GM18870 (cell line): ENCODE measurements around the gene ZFP36L2.

Experiments used
- ATAC-seq: cut with Tn5 transposase; IDR thresholded peaks from one replicate; pipeline ENCODE4 v1.9.1; 2021; ENCODE audit warnings: moderate library complexity; ENCODE audit not compliant: unreplicated experiment

Gene ZFP36L2

DNA sequence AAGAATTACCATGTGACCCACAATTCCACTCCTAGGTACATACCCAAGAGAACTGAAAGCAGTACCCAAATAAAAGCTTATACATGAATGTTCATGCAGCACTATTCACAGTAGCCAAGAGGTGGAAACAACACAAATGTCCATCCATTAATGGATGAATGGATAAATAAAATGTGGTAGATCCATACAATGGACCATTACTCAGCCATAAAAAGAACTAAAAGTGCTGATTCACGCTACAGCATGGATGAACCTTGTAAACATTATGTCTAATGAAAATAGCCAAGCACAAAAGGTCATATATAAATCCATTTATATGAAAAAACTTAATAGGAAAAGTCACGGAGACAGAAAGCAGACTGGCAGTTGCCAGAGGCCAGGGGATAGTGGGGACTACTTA is 23.6 kb upstream of the ZFP36L2 start:
- no peak for ATAC-seq

DNA sequence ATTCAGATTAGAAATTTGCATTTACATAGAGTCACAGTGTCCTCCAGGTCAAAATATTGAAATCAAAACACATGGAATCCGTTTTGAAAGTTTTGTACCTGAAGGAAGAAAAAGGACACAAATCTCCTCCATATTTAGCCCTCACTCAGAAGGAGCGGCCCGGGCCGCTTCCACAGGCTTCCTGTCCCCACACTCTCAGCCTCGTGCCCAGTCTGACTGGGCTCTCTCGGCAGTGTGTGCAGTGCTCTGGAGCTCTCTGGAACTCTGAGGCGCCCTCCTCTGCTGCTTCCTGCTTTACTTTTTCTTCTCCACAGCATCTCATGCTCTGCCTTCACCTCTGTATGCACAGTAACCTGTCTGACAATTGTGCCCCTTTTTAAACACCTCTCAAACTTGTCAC is 22.2 kb upstream of the ZFP36L2 start:
- ATAC-seq = no peak

GRCh38 chr2:43246641-43247040 is 20.2 kb upstream of the ZFP36L2 start:
- no peak for ATAC-seq

- ATAC-seq = no peak
Measured at GRCh38 chr2:43241558-43241957, 15.2 kb upstream of the ZFP36L2 start.

GRCh38 chr2:43240766-43241150 is 14.4 kb upstream of the ZFP36L2 start:
- no peak for ATAC-seq

DNA sequence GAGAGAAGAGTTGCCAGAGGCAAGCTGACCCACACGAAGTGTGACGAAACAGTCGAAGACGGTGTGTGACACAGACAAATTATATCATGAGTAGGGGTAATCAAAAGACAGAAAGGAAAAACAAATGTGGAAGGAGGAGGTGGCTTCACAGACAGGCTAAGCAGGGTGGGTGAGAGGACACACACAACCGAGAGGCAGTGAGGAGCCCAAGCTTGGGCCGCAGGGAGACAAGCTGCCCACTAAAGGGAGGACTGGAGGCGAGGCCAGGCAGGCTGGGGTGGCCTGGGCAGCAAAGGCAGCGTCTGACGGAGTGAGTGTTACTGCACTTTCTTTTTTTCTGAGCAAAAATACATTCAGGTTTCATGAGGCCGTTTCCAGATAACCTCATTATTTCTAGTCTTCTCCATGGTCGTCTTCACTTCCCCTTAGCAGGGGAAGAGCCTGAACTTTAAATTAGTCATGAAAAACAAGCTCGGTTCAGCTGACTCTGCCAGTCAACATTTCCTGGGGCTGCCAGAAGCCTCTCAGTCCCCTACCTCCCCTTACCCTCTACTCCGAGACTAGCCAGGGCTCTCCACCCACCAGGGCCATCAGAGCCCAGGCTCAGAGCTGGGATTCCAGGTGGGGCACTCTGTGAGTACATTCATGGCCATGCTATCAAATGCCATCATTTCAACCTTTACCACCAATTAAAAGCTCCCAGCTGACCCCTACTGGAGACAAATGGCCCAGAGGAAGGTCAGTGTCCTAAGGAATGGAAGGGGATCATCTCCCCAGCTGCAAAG is 13.8 kb upstream of the ZFP36L2 start:
- no peak for ATAC-seq

GRCh38 chr2:43238813-43239212 is 12.4 kb upstream of the ZFP36L2 start:
- ATAC-seq = no peak

- no peak for ATAC-seq
Measured at GRCh38 chr2:43238176-43238575, 11.8 kb upstream of the ZFP36L2 start.

DNA sequence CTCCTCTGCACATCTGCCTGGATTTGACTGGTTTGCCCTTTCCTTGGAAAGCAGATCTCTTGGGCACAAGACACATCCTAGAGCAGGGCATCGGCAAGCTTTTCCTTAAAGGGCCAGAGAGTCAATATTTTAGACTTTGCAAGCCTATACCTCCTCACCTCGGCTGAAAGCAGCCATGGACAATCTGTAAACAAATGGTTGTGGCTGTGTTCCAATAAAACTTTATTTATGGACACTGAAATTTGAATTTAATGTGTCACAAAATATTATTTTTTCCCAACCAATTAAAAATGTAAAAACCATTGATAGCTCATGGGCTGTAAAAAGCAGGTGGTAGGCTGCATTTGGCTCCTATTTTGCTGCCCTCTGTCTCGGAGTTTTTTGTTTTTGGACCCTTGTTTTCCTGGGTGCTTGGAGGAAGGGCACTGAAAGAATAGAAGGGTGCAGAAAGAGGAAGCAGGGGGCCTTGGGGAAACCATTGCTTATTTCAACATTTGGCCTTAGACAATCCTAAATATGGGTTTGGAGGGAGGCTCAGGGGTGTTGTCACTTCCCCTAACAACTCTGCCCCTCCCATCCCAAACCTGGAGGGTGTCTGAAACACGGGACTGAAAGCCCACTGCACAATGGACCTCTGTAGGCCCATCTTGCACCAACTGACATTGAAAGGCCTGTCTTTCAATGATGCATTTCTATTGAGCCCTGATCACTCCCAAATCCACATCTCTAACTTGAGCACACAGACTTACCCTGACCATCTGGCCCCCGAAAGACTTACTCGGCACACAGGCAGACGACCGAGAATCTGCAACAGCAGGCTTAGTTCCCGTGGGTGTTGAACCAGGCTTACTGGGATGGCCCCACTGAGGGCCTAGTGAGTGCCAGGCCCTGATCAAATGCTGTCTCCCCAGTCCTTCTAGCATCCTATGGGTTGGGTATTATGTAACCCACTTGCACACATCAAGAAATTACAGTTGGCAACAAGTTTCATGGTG is 7.1 kb upstream of the ZFP36L2 start:
- no peak for ATAC-seq

DNA sequence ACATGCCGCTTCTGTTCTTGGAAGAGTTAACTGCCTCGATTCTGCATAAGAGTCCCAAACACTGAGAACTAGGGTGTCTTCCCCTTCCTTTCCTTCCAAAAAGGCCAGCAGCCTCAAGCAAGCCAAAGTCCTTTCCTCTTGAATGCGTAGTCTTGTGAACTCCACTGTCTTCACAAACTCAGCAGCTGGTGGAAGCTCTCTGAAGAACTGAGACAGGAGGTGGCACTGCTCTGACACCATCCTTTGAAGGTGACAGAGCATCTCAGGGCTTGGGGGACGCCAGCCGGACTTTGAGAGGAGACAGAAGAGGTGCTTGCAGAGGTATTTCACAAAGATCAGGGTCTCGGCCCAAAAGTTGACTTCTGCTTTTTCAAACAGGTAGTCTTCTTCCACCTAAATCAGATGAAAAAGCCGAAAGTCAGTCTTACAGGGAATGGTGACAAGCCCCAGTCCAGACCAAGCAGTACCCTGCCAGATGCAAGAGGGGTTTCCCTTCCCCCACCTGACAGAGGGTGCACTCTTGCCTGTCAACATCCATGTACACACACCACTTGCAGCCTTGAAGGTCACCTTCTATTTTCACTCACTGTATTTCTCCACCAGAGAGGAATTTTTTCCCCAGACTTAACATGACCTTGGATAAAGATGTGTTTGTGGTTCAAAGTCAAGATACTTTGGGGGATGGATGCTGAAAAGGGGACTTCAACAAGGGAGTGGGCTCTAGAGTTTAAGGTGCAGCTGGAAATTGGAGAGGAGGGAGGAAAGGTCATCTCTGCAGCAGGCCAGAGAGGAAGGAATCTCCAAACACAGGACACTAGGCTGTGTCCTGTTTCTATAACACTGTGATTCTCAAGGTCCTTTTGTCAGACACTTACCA is 4.8 kb upstream of the ZFP36L2 start:
- ATAC-seq = no peak

DNA sequence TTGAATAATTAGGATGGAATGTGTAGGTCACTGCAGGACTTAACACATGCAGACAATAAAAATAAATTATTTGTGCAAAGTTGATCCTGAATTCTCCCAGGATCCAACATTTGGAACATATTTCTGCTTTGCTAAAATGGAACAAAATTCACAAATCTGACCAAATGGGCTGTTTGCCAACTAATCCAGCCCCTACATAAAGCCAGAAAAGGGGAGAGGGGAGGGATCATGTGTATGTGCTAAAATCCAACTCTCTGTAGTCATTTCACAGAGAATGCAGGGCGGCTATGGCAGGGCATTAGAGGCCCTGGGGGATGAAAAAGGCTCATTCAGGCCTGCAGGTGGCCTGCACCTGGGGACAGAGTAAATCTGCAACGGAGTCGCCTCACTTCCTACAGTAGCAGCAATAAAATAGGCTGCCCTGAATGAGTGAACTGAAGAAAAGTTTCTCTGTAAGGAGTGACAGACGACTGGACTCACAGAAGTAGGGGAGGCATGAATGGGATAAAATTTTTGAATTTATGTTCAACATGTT is 4.0 kb upstream of the ZFP36L2 start:
- ATAC-seq = no peak

DNA sequence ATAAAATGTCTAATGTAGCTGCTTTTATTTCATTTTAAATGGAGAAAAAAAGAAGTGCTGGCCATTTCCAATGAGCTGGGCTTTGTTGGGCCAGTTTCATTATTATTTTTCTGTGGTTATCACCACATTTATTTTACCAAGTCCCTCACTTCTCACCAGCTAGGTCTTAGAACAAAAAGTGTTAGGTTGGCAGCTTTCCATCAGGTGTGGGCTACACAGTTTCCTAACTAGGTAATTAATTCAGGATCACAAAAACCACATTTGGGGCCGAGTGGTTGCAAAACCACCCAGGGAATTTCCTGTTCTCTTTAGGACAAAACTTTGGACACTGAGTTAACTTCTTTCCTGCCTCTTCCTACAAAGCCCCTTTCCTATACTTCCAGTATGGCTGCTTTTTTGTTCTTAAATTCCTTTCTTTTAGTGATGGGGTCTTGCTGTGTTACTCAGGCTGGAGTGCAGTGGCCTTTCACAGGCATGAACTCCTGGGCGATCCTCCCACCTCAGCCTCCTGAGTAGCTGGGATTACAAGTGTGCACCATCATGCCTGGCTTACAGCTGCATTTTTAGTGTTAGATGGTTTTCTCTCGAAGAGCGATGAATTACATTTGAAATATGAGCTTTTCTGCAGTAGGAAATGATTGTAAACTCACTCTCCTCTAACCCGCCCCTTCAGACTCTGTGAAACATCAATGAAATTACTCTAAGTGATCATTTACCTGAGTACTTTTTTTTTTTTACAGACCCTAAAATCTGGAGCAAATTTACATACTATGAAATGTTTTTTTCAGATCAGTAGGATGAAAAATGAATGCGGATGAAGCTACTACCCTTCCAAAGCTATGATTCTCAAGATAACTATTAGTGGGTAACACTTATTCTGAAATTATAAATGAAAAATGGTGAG is 2.6 kb upstream of the ZFP36L2 start:
- ATAC-seq = no peak

DNA sequence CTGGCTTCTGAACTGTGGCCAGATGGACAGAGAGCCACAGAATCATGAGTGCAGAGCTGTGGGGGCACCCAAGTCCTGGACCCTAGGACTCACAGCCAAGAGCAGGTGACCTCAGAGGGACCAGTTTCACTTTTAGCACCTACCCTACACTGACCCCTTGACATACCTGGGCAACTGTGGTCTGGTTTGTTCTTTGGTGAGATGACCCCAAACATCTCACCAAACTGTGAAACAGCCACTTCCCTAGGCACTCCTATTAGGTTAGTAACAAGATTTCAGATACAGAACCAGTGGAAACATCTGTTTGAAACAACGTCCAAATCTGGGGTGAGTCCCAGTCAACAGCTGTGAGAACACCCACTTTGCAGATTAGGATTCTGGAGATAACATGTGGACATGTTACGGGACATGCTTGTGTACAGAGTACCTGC is 1.9 kb upstream of the ZFP36L2 start:
- ATAC-seq = no peak

DNA sequence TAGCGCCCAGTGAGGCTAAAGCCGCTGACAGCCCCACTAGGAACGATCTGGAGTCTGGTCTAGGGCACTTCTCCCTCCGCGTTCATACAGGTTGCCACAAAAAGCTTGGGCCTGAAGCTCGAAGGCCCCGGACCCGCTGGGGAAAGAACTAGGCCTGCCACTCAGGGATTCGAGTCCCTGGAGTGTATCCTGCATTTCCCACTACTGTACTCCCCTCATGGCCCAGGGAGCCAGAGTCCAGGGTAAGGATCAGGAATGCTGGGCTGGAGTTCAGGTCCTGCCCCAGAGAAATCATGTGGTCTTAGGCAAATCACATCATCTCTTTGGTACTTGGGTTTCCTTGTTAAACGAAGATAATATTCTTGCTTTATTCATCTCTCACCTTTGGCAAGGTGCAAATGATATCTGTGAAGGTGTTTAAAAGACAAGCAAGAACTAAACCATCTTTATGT is 1.4 kb upstream of the ZFP36L2 start:
- no peak for ATAC-seq

- peak; percentile 9 for ATAC-seq
Measured at GRCh38 chr2:43226955-43227829, 786 bp upstream of the ZFP36L2 start.

GRCh38 chr2:43225788-43226557 is 433 bp downstream of the ZFP36L2 start:
- peak; percentile 26 for ATAC-seq

DNA sequence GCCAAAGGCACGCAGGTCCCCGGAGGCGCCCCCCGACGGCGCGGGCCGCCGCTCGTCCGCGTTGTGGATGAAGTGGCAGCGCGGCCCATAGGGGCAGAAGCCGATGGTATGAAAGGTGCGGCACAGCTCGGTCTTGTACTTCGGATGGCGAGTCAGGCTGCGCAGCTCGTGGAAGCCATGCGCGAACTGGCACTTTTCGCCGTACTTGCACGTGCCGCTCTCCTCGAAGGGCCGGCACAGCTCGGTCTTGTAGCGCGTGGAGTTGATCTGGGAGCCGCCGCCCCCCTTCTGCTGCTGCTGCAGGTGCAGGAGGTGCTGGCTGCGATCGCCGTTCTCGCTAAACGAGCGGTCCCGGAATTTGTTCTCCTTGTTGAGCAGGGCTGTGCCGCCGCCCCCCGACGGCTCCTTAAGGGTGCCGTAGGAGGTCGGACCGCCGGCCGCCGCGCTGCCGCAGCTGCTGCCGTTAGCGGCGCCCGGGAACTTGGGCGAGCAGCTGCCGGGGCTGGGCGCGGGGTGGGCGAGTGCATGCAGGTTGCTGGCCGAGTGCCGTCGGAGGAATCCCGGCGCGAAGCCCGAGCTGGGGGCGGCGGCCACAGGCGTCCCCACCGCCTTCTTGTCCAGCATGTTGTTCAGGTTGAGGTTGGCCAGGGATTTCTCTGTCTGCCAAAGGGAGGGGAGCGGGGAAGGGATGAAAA is 1.2 kb downstream of the ZFP36L2 start:
- no peak for ATAC-seq
